ENCODE results near the gene XXYLT1. TPM values are rescaled to one million over a fixed set of nuclear protein-coding genes. Genes with fewer than 3 reads are reported as not detected.
"Not testable (repeated sequence)": the region's sequence is repeated elsewhere in the genome, so short reads cannot be mapped to it uniquely, and the experiment has no call there.

XXYLT1 gene
- total RNA-seq, 4 donors from 2014 or later: 9.6 to 17.7 (median 13.2) TPM

DNA sequence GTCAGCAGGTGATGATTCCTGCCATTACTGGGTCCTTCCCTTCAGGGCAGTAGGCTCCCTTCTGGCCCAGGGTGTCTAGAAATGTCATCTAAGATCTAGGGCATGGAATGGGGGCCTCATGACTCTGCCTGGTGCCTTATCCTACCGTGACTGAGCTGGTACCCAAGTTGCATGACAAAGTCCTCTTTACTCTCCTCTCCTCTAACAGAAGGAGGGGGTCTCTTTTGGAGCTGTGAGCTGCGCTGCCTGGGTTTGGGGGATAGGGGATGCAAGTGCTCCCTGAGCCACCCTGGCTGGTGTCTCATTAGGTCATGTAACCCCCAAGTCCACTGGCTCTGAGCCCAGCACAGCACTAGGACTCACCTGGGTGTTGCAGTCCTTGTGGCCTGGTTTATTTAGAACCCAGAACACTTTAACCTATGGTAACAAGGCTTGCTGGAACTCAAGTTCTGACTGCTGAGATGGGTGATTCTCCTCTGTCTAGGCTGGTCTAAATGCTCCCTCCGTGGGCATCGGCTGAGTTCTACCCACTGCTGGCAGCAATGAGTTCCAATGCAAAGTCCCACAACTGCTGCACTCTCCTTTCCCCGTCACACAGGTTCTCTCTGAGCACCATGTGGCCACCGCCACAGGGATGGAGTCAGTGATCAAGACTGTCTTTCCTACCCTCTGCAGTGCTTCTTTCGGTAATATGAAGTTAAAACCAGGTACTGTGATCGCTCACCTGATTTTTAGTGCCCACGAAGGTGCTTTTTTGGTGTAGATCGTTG, 34.0 kb downstream of the XXYLT1 start:
- Histone ChIP-seq H3K9me3 (peaks cover 0 to 7% (median 0%) of the 10 kb centered on the region in 4 donors), H3K27me3 (no peaks in the 10 kb centered on the region), H3K4me3 (no peak overlapping the region), H3K36me3 (peaks cover 0 to 20% (median 0%) of the 10 kb centered on the region in 3 donors), H3K27ac (no peak overlapping the region), H3K4me1 (peaks cover 0 to 11% (median 0%) of the 10 kb centered on the region in 4 donors)
- 96 to 97% methylated on average over 10 of the region's 10 CpGs for WGBS, 2 donors
- TF ChIP-seq, protein P1, sequence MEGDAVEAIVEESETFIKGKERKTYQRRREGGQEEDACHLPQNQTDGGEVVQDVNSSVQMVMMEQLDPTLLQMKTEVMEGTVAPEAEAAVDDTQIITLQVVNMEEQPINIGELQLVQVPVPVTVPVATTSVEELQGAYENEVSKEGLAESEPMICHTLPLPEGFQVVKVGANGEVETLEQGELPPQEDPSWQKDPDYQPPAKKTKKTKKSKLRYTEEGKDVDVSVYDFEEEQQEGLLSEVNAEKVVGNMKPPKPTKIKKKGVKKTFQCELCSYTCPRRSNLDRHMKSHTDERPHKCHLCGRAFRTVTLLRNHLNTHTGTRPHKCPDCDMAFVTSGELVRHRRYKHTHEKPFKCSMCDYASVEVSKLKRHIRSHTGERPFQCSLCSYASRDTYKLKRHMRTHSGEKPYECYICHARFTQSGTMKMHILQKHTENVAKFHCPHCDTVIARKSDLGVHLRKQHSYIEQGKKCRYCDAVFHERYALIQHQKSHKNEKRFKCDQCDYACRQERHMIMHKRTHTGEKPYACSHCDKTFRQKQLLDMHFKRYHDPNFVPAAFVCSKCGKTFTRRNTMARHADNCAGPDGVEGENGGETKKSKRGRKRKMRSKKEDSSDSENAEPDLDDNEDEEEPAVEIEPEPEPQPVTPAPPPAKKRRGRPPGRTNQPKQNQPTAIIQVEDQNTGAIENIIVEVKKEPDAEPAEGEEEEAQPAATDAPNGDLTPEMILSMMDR (IDR thresholded peaks at IDR 0.05): no peak
- TF ChIP-seq POLR2A (IDR thresholded peaks at IDR 0.05) (no peak), EP300 (IDR thresholded peaks at IDR 0.05) (no peak)
- peak in 1 of 2 donors; percentile 3 for DNase-seq (ENCODE audit: low spot score in 2 of 2)

DNA sequence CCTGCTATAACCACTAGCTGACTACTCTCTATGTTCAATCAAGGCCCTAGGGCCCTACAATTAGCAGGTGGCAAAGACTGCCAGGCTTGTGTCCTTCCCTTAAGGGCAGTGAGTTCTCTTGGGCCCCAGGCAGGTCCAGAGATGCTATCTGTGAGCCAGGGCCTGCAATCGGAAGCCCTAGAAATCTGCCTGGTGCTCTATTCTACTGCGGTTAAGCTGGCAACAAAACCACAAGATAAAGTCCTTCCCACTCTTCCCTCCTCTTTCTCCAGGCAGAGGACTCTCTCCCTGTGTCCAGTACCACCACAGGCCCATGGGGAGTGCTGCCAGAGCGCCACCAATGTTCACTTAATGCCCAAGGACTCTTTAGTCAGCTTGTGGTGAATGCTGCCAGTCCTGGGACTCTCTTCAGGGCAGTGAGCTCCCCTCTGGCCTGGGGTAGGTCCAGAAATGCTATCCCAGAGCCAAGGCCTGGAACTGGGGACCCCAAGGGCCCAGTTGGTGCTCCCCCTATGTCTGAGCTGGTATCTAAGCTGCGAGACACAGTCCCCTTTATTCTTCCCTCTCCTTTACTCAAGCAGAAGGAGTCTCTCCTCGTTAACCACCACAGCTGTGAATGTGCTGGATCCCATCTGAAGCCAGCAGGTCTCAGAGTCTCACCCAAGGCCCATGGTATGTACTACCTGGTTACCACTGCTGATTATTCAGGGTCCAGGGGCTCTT, 34.7 kb downstream of the XXYLT1 start:
- Histone ChIP-seq H3K4me3 (no peak overlapping the region), H3K27me3 (no peaks in the 10 kb centered on the region), H3K27ac (no peak overlapping the region), H3K4me1 (peaks cover 0 to 11% (median 0%) of the 10 kb centered on the region in 4 donors), H3K9me3 (peaks cover 0 to 7% (median 0%) of the 10 kb centered on the region in 4 donors), H3K36me3 (peaks cover 0 to 20% (median 0%) of the 10 kb centered on the region in 3 donors)
- 94 to 98% methylated on average over 5 of the region's 5 CpGs for WGBS, 2 donors
- DNase-seq (ENCODE audit: low spot score in 2 of 2): no peak
- TF ChIP-seq, protein P1 (IDR thresholded peaks at IDR 0.05): no peak
- no peak for TF ChIP-seq POLR2A (IDR thresholded peaks at IDR 0.05)
- TF ChIP-seq EP300 (IDR thresholded peaks at IDR 0.05): no peak

DNA sequence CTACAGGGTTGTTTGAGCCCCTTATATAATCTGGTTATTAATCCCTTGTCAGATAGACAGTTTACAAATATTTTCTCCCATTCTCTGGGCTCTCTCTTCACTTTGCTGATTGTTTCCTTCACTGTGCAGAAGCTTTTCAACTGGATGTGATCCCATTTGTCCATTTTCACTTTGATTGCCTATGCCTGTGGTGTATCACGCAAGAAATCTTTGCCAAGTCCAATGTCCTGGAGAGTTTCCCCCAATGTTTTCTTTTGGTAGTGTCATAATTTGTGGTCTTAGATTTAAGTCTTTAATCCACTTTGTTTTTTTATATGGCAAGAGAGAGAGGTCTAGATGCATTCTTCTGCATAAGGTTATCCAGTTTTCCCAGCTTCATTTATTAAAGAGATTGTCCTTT, 40.7 kb downstream of the XXYLT1 start:
- 95 to 100% methylated on average over 1 of the region's 1 CpG for WGBS, 2 donors
- no peak for TF ChIP-seq POLR2A (IDR thresholded peaks at IDR 0.05)
- no peak for TF ChIP-seq EP300 (IDR thresholded peaks at IDR 0.05)
- TF ChIP-seq, protein P1 (IDR thresholded peaks at IDR 0.05): no peak
- no peak overlapping the region for H3K4me3 ChIP-seq
- H3K27ac ChIP-seq: no peak overlapping the region
- peaks cover 0 to 18% (median 0%) of the 10 kb centered on the region in 3 donors for H3K36me3 ChIP-seq
- no peaks in the 10 kb centered on the region for H3K27me3 ChIP-seq
- no peaks in the 10 kb centered on the region for H3K9me3 ChIP-seq
- no peaks in the 10 kb centered on the region for H3K4me1 ChIP-seq
- DNase-seq (ENCODE audit: low spot score in 2 of 2): no peak

DNA sequence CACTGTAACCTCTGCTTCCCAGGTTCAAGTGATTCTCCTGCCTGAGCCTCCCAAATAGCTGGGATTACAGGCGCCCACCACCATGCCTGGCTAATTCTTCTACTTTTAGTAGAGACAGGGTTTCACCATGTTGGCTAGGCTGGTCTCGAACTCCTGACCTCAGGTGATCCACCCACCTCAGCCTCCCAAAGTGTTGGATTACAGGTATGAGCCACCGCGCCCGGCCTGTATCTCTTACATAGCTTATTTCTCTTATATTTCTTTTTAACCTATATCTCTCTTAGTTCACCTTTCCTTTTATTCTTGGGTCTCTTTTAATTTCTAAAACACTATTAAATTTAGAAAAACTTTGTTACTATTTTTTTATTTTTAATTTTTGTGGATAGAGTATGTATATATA, 42.1 kb downstream of the XXYLT1 start:
- DNase-seq (ENCODE audit: low spot score in 2 of 2); H3K4me1 ChIP-seq; H3K9me3 ChIP-seq; H3K27me3 ChIP-seq; H3K4me3 ChIP-seq; H3K27ac ChIP-seq: not testable (repeated sequence)
- peaks cover 0 to 26% (median 0%) of the 10 kb centered on the region in 3 donors for H3K36me3 ChIP-seq
- 96% methylated on average over 5 of the region's 5 CpGs for WGBS, 2 donors

DNA sequence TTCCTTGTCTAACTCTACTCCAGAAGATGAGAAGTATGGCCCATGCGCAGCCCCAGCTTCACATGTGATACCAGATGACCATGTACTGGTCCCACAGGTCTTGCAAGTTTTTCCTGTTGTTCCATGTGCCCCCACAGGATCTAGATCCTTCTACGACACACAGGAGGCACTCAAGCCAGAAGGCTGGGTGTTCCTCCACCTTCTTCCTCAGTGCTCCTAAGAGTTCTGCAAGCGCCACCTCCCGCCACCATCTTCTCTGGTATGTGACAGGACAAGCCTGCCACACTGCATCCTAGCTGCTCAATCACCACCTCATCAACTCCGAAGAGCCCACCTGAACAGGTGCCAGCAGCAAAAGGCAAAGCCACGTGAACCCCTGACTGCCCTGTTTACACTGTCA, 43.1 kb downstream of the XXYLT1 start:
- H3K4me3 ChIP-seq: no peak overlapping the region
- no peaks in the 10 kb centered on the region for H3K27me3 ChIP-seq
- H3K27ac ChIP-seq: no peak overlapping the region
- H3K4me1 ChIP-seq: peaks cover 0 to 18% (median 4%) of the 10 kb centered on the region in 4 donors
- no peaks in the 10 kb centered on the region for H3K9me3 ChIP-seq
- peaks cover 0 to 26% (median 0%) of the 10 kb centered on the region in 3 donors for H3K36me3 ChIP-seq
- DNase-seq (ENCODE audit: low spot score in 2 of 2): peak in 1 of 2 donors; percentile 3
- 94% methylated on average over 6 of the region's 6 CpGs for WGBS, 2 donors
- TF ChIP-seq EP300 (IDR thresholded peaks at IDR 0.05): no peak
- TF ChIP-seq POLR2A (IDR thresholded peaks at IDR 0.05): no peak
- TF ChIP-seq, protein P1 (IDR thresholded peaks at IDR 0.05): no peak

All from tibial nerve (tissue), 4 donors.